Fibroblast of skin of left quadriceps (primary cell): ENCODE data around the gene IFITM2.
"Not testable (repeated sequence)": the region's sequence is repeated elsewhere in the genome, so short reads cannot be mapped to it uniquely, and the experiment has no call there.

ENCODE experiments used
- DNase-seq, 2 experiments: peaks; one replicate each; pipeline ENCODE4 v3.0.0-alpha.2; 2013; ENCODE audit warnings: low read depth in 2 of 2

IFITM2 gene

DNA sequence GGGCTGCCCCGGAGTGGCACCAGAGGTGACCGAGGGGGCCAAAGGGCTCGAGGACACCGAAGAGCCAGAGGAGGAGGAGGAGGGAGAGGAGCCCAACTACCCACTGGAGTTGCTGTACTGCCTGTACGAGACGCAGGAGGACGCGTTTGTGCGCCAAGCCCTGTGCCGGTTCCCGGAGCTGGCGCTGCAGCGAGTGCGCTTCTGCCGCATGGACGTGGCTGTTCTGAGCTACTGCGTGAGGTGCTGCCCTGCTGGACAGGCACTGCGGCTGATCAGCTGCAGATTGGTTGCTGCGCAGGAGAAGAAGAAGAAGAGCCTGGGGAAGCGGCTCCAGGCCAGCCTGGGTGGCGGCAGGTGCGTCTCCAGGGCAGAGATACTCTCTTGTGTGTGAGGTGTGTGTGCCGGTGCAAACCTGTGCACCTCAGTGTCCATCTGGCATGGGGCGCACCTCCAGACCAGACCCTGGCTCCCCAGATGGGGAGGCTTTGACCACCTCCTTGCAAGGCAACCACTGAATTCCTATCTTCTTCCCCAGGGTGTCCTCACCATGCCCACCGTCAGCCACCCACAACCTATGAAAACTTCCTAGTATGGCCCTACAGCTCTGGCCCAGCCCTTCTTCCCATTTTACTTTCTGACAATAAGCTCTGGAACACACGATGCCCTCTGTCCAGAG is 26.0 kb upstream of the IFITM2 start:
- no peak for DNase-seq

GRCh38 chr11:282171-282570 is 25.4 kb upstream of the IFITM2 start:
- no peak for DNase-seq

GRCh38 chr11:282630-283360 is 24.8 kb upstream of the IFITM2 start:
- DNase-seq, result no peak

DNA sequence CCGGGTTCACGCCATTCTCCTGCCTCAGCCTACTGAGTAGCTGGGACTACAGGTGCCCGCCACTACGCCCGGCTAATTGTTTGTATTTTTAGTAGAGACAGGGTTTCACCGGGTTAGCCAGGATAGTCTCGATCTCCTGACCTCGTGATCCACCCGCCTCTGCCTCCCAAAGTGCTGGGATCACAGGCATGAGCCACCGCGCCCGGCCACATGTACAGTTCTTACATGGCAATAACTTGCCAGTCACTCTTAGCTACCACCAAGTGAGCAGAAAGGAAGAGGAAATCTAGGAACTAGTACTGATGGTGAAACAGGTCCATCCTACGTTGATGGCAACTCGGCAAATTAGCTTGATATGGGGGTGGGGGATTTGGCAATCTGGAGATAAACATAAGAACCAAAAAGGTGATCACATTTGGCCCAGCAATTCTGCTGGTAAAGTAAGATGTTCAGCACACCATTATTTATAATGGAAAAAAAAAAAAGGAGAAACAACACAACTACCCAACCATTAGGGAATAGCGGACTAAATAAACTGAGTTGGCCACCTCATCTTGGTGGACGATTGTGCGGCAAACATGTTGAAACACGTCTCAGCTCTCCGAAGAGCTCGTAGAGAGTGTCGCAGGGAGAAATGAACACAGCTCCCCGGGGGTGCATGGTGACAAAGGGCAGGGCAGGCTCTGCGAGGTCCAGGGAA is 24.1 kb upstream of the IFITM2 start:
- DNase-seq, result no peak

DNA sequence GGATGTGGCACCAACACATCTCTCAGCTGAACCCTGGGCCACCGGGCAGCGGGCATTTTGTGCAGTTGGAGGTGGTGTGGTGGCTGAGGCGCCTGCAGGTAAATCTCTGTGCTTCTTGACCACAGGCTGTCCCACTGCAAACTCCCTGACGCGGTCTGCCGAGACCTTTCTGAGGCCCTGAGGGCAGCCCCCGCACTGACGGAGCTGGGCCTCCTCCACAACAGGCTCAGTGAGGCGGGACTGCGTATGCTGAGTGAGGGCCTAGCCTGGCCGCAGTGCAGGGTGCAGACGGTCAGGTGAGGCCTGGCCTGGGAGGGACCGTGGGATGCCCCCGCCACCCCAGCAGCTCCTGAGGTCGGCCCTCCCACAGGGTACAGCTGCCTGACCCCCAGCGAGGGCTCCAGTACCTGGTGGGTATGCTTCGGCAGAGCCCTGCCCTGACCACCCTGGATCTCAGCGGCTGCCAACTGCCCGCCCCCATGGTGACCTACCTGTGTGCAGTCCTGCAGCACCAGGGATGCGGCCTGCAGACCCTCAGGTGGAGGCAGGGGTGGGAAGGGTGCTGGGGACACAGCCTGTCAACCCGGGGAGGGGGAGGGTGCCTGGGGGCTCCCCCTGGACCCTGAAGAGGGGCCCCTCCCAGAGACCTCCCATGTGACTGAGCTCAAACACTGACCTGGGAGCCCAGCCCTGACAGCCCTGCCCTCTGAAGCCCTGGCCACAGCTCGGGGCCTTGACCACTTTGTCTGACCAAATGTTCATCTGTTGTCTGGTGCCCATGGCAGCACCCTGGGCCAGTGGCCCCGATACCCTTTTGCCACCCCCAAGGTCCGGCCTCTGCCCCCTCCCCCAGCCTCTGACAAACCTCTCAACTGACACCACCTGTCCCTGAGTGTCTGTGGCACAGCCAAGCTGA is 23.3 kb upstream of the IFITM2 start:
- no peak for DNase-seq

DNA sequence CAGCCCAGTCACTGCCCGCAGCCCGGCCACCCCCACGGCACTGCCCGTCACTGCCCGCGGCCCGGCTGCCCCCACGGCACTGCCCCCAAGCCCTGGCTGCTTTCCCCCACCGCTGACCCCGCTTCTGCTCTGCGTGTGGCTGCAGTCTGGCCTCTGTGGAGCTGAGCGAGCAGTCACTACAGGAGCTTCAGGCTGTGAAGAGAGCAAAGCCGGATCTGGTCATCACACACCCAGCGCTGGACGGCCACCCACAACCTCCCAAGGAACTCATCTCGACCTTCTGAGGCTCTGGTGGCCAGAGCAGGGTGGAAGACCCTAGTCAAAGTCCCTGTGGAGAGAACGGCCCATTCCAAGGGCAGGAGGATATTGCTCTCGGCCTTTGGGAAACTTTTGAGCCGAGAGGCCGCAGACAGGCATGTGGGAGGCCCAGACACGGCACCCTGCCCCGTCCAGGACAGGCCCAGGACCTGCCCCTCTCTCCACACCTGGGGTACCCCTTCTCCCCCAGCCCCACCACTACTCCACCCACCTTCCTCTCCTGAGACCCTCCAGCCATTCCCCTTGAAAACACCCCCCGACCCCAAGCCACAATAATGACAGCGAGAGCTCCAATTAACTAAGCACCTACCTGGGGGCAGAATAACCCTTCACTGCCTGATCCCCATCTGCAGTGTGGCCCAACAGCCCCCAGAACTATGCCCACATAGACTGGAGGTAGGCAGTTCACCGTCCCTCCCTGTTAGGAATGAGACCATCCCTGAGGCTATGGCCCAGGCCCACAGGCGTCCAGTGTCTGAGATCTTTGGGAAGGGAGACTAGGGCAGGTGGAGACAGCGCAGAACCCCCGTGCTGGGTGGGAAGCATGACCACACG is 22.4 kb upstream of the IFITM2 start:
- DNase-seq, result no peak

DNA sequence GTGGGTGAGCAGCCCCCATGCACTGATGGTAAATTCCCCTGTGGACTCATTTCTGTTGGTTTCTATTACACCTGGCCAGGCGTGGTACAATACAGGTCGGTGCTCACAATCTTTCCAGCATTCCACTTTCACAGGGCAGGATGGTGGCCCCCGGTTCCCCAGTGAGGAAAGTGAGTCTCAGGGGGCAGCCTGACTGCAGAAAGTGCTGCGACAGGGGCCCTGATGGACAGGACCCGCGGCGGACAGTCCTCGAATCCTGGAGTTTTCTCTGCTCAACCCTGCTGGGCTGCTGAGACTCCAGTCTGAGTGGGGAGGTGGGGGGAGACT is 21.8 kb upstream of the IFITM2 start:
- DNase-seq, result no peak

DNA sequence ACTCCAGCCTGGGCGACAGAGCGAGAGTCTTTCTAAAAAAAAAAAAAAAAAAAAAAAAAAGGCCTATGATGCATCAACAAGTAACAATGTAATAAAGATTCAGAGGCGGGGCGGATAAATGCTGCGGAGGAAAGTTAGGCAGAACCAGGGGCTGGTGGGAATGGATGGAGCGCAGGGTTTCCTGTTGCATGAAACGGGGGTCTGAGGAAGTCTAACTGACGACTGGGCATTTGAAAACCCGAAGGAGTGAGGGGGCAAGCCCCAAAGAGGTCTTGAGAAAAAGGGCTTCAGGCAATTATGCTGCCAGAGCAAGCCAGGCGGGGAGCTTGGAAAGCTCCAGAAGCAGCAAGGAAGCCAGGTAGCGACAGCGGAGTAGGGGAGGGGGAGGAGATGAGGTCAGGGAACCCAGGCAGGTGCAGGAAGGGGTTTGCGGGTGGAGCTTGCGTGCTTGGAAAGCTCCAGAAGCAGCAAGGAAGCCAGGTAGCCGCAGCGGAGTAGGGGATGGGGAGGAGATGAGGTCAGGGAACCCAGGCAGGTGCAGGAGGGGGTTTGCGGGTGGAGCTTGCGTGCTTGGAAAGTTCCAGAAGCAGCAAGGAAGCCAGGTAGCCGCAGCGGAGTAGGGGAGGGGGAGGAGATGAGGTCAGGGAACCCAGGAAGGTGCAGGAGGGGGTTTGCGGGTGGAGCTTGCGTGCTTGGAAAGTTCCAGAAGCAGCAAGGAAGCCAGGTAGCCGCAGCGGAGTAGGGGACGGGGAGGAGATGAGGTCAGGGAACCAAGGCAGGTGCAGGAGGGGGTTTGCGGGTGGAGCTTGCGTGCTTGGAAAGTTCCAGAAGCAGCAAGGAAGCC is 20.4 kb upstream of the IFITM2 start:
- DNase-seq, result not testable (repeated sequence)

DNA sequence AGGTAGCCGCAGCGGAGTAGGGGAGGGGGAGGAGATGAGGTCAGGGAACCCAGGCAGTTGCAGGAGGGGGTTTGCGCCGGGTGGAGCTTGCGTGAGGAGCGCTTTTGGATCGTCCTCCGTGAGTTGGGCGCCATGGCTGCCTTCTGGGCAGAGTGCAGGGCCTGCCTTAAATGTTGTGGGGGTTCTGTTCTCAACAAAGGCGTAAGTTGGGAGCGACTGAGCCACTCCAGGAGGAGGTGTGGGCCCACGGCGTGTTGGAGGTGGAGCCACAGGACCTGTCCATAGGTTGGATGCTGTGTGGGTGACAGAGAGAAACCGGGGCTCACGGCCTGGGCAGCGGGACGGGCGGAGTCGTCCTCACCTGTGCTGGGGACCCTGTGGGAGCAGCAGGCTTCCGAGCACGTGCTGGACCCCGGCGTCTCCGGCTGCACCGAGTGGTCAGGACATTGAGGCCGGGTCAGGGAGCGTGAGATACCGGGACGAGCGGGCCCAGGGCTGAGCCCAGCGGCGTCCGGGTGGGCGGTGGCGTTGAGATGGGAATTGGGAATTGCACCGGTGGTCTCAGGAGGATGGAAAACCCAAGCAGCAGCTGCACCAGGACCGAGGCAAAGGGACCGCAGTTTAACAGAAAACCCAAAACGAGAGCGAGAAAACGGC is 19.7 kb upstream of the IFITM2 start:
- DNase-seq, result no peak

GRCh38 chr11:288478-289397 is 18.9 kb upstream of the IFITM2 start, which contains the start of gene PGGHG:
Gene PGGHG, plus strand, starts transcription at chr11:289126. Its CDS starts 691 bp downstream, at chr11:289817.
- DNase-seq, result no peak

GRCh38 chr11:289398-289711 is 18.3 kb upstream of the IFITM2 start:
- no peak for DNase-seq

- DNase-seq, result no peak
These were observed 17.6 kb upstream of the IFITM2 start for GRCh38 chr11:289712-290620.

- DNase-seq, result no peak
These were observed 16.9 kb upstream of the IFITM2 start for GRCh38 chr11:290621-291231.

DNA sequence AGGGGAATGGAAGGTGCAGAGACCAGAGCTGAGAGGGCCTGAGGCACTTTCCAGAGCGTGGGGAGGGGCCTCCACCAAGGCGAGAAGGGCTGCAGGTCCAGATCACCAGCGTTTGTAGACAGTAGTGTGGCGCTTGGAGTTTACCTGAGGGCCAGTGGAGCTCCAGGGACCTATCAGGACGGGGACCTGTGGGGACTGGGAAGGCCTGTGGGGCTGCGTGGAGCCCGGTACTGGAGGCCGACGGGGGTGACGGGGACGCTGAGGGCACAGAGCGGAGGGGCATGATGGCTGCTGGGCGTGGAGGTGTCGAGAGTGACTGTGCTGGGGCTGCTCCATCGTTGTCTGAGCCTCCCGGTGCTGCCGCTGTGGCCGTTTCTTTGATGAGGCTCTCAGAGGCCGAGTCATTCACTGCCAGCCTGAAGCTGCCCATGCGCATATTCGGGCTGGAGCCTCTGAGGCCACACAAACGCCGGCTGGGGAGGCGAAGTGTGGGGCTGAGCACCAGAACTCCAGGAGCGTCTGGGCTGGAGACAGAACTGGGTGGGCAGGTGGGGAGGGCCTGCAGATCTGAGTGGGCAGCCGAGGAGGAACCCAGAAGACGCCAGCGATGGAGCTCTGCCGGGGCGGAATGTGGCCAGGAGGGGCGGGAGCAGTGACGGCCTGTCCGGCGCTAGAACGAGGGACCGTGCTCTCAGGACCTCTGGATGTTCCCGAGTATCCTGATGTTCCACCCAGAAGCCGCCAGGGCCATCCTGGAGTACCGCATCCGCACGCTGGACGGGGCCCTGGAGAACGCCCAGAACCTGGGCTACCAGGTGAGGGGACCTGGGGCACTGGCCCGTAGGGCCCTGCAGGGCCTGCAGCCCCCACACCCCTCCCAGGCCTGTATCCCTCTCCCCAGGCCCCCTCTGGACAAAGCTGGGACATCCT is 16.1 kb upstream of the IFITM2 start:
- DNase-seq, result no peak

- DNase-seq, result no peak
These were observed 15.2 kb upstream of the IFITM2 start for GRCh38 chr11:292211-293121.
